Activated CD4-positive, alpha-beta memory T cell treated with anti-CD3 and anti-CD28 coated beads for 36 hours (primary cell): Measurements from ENCODE around the gene ATP8B1. TPM values are rescaled to one million over a fixed set of nuclear protein-coding genes. Genes with fewer than 3 reads are reported as not detected.

ENCODE experiments used
- CTCF ChIA-PET: fragments of 350-600 bp; sonication (Branson Sonifier 250); formaldehyde crosslinking; loops from one replicate; lab custom pipeline; 2021; ENCODE audit warnings: antibody characterized with exemption, inconsistent platforms; lab: Charles Lee
- POLR2A ChIA-PET: fragments of 350-600 bp; sonication (Branson Sonifier 250); formaldehyde crosslinking; loops from one replicate; lab custom pipeline; 2021; ENCODE audit warnings: antibody characterized with exemption; lab: Charles Lee
- DNase-seq: peaks from one replicate; pipeline ENCODE4 v3.0.0-alpha.2; 2020
- H3K27ac Mint-ChIP-seq: one replicate; pipeline ENCODE4 v1.8.0; 2021; ENCODE audit warnings: mixed read lengths
- H3K27me3 Mint-ChIP-seq: one replicate; pipeline ENCODE4 v1.8.0; 2021; ENCODE audit warnings: mixed read lengths
- H3K36me3 Mint-ChIP-seq: one replicate; pipeline ENCODE4 v1.8.0; 2021; ENCODE audit warnings: mixed read lengths
- H3K4me1 Mint-ChIP-seq: one replicate; pipeline ENCODE4 v1.8.0; 2021; ENCODE audit warnings: low read depth, mixed read lengths
- H3K4me3 Mint-ChIP-seq: one replicate; pipeline ENCODE4 v1.8.0; 2021; ENCODE audit warnings: mild to moderate bottlenecking, mixed read lengths
- H3K9me3 Mint-ChIP-seq: one replicate; pipeline ENCODE4 v1.8.0; 2021; ENCODE audit warnings: mixed read lengths
- intact Hi-C: fragments of 100-400 bp; cut with micrococcal nuclease; formaldehyde crosslinking; loops from one replicate; pipeline ENCODE4 v1.15.1; 2023
- total RNA-seq, 2 experiments: library from RNA; stranded (reverse); gene quantifications; one replicate each; pipeline ENCODE4 v1.2.3, GENCODE V29; 2021

ATP8B1 gene
- total RNA-seq, 2 experiments from 2014 or later, result not detected

- no peaks in the 10 kb centered on the region for H3K4me1 Mint-ChIP-seq
Observed at GRCh38 chr18:57816208-57816954, 13.3 kb upstream of the ATP8B1 start.

GRCh38 chr18:57814555-57814954, 11.4 kb upstream of the ATP8B1 start:
- H3K9me3 Mint-ChIP-seq, result peaks cover 23% of the 10 kb centered on the region
- H3K4me3 Mint-ChIP-seq, result no peak overlapping the region
- H3K27ac Mint-ChIP-seq, result no peak overlapping the region
- CTCF ChIA-PET, result no interaction called here
- POLR2A ChIA-PET, result no interaction called here
- H3K4me1 Mint-ChIP-seq, result no peaks in the 10 kb centered on the region
- DNase-seq, result no peak
- peaks cover 15% of the 10 kb centered on the region for H3K27me3 Mint-ChIP-seq
- intact Hi-C loops, result no loop called here
- H3K36me3 Mint-ChIP-seq, result peaks cover 7% of the 10 kb centered on the region

More at GRCh38 chr18:57816208-57816954, 13.3 kb upstream of the ATP8B1 start:
- no peak for DNase-seq
- Mint-ChIP-seq H3K27me3 (peaks cover 14% of the 10 kb centered on the region), H3K27ac (no peak overlapping the region), H3K9me3 (peaks cover 20% of the 10 kb centered on the region), H3K4me3 (no peak overlapping the region), H3K36me3 (peaks cover 7% of the 10 kb centered on the region)
- intact Hi-C loops, result no loop called here
- CTCF ChIA-PET, result no interaction called here
- POLR2A ChIA-PET, result no interaction called here

- intact Hi-C loops, result no loop called here
- no peak for DNase-seq
- CTCF ChIA-PET, result no interaction called here
- Mint-ChIP-seq H3K27ac (no peak overlapping the region), H3K9me3 (peaks cover 23% of the 10 kb centered on the region), H3K27me3 (peaks cover 16% of the 10 kb centered on the region), H3K36me3 (peaks cover 7% of the 10 kb centered on the region), H3K4me3 (no peak overlapping the region), H3K4me1 (no peaks in the 10 kb centered on the region)
- POLR2A ChIA-PET, result no interaction called here
Observed at GRCh38 chr18:57813245-57813644, 10.1 kb upstream of the ATP8B1 start.

DNA sequence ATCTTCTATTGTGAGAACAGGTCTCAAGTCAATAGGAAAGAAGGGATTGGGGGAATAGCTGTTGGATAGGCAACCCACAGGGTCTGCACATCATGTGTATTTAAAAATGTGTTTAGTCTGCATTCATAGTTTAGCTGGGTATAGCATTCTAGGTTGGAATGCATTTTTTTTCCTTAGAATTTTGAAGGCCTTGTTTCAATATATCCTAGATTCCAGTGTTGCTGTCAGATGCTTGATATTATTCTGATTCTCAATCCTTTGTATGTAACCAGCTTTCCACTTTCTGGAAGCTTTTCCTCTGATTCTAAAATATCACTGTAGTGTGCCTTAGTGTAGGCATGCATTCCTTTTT, 9.0 kb upstream of the ATP8B1 start:
- no peaks in the 10 kb centered on the region for H3K4me1 Mint-ChIP-seq
- intact Hi-C loops, result no loop called here
- ChIA-PET CTCF (no interaction called here), POLR2A (no interaction called here)
- H3K36me3 Mint-ChIP-seq, result peaks cover 7% of the 10 kb centered on the region
- peaks cover 13% of the 10 kb centered on the region for H3K27me3 Mint-ChIP-seq
- H3K4me3 Mint-ChIP-seq, result no peak overlapping the region
- no peak for DNase-seq
- peaks cover 23% of the 10 kb centered on the region for H3K9me3 Mint-ChIP-seq
- H3K27ac Mint-ChIP-seq, result no peak overlapping the region

DNA sequence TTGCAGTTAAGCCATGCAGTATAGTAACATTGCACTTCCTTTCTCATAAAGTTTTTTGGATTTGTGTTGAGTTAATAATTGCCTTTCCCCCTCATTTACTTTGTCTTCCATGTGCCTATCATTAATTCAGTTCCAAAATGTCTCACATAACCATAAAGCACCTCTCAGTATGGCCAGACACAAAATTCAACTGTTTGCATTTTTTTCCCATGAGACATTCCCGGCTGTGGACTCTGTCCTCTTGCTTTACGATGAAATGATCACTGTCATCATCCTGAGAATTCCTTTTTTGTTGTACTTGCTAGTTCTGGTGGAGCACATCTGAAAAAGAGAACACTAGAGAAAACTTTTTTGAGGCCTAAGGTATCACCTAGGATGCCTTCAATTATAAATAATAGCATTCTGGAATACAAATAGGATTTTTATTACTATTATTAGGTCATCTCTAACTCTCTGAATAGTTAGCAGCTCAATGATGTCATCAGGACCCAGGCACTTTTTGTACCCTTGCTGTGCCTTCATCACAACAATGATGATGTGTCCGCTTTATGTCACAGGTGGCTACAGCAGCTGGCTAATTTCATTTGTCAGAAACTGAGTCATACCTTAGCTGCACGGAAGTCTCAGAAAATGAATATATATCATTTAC, 8.5 kb upstream of the ATP8B1 start:
- peaks cover 23% of the 10 kb centered on the region for H3K9me3 Mint-ChIP-seq
- ChIA-PET POLR2A (no interaction called here), CTCF (no interaction called here)
- H3K27me3 Mint-ChIP-seq, result peaks cover 16% of the 10 kb centered on the region
- intact Hi-C loops, result no loop called here
- DNase-seq, result no peak
- no peaks in the 10 kb centered on the region for H3K4me1 Mint-ChIP-seq
- no peak overlapping the region for H3K4me3 Mint-ChIP-seq
- H3K27ac Mint-ChIP-seq, result no peak overlapping the region
- peaks cover 7% of the 10 kb centered on the region for H3K36me3 Mint-ChIP-seq

- H3K9me3 Mint-ChIP-seq, result peaks cover 22% of the 10 kb centered on the region
- CTCF ChIA-PET, result no interaction called here
- no peaks in the 10 kb centered on the region for H3K4me1 Mint-ChIP-seq
- H3K36me3 Mint-ChIP-seq, result peaks cover 7% of the 10 kb centered on the region
- H3K27me3 Mint-ChIP-seq, result peaks cover 20% of the 10 kb centered on the region
- intact Hi-C loops, result no loop called here
- no peak overlapping the region for H3K27ac Mint-ChIP-seq
- DNase-seq, result no peak
- no peak overlapping the region for H3K4me3 Mint-ChIP-seq
- POLR2A ChIA-PET, result no interaction called here
Observed at GRCh38 chr18:57809190-57809589, 6.1 kb upstream of the ATP8B1 start.

- ChIA-PET CTCF (no interaction called here), POLR2A (no interaction called here)
- Mint-ChIP-seq H3K27ac (no peak overlapping the region), H3K36me3 (no peaks in the 10 kb centered on the region), H3K4me3 (no peak overlapping the region), H3K4me1 (no peaks in the 10 kb centered on the region), H3K9me3 (peaks cover 11% of the 10 kb centered on the region), H3K27me3 (peaks cover 25% of the 10 kb centered on the region)
- DNase-seq, result no peak
- intact Hi-C loops, result no loop called here
Observed at GRCh38 chr18:57807336-57808117, 4.4 kb upstream of the ATP8B1 start.

- CTCF ChIA-PET, result no interaction called here
- H3K27me3 Mint-ChIP-seq, result peaks cover 31% of the 10 kb centered on the region
Observed at GRCh38 chr18:57806978-57807285, 3.8 kb upstream of the ATP8B1 start.

DNA sequence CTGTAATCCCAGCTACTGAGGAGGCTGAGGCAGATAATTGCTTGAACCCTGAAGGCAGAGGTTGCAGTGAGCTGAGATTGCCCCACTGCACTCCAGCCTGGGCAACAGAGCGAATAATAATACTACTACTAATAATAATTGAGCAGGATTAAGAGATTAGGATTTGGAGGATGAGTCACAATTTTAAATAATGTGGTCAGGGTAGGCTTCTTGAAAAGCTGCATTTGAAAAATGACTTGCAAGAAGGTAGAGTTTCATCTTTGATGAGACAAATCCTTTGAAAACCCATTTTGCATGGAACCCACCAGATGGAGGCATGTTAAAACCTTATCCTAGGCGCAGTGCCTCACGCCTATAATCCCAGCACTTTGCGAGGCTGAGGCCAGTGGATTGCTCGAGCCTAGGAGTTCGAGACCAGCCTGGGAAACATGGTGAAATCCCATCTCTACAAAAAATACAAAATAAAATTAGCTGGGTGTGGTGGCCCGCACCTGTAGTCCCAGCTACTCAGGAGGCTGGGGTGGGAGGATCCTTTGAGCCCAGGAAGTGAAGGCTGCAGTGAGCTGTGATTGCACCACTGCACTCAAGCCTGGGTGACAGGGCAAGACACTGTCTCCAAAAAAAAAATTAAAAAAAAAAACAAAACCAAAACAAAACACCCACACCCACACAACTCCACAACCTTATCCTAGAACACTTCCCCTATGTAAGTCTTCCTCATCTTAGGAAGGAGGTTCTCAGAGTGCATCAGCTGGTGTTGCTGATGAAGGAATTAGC, 3.3 kb upstream of the ATP8B1 start:
- peaks cover 34% of the 10 kb centered on the region for H3K27me3 Mint-ChIP-seq
- H3K36me3 Mint-ChIP-seq, result no peaks in the 10 kb centered on the region
- CTCF ChIA-PET, result no interaction called here

More at GRCh38 chr18:57806978-57807285, 3.8 kb upstream of the ATP8B1 start:
- Mint-ChIP-seq H3K36me3 (no peaks in the 10 kb centered on the region), H3K4me1 (peaks cover 6% of the 10 kb centered on the region), H3K4me3 (no peak overlapping the region), H3K27ac (no peak overlapping the region), H3K9me3 (peaks cover 6% of the 10 kb centered on the region)
- no peak for DNase-seq
- POLR2A ChIA-PET, result no interaction called here
- intact Hi-C loops, result no loop called here

GRCh38 chr18:57805117-57805516, 2.0 kb upstream of the ATP8B1 start:
- no peak for DNase-seq
- Mint-ChIP-seq H3K9me3 (no peaks in the 10 kb centered on the region), H3K4me1 (peaks cover 10% of the 10 kb centered on the region), H3K27me3 (peaks cover 41% of the 10 kb centered on the region), H3K36me3 (no peaks in the 10 kb centered on the region), H3K27ac (no peak overlapping the region), H3K4me3 (no peak overlapping the region)
- ChIA-PET POLR2A (no interaction called here), CTCF (no interaction called here)
- intact Hi-C loops, result no loop called here

More for the DNA sequence above, 3.3 kb upstream of the ATP8B1 start:
- peaks cover 3% of the 10 kb centered on the region for H3K9me3 Mint-ChIP-seq
- peaks cover 10% of the 10 kb centered on the region for H3K4me1 Mint-ChIP-seq
- POLR2A ChIA-PET, result no interaction called here
- no peak for DNase-seq
- H3K4me3 Mint-ChIP-seq, result no peak overlapping the region
- no peak overlapping the region for H3K27ac Mint-ChIP-seq
- intact Hi-C loops, result no loop called here

DNA sequence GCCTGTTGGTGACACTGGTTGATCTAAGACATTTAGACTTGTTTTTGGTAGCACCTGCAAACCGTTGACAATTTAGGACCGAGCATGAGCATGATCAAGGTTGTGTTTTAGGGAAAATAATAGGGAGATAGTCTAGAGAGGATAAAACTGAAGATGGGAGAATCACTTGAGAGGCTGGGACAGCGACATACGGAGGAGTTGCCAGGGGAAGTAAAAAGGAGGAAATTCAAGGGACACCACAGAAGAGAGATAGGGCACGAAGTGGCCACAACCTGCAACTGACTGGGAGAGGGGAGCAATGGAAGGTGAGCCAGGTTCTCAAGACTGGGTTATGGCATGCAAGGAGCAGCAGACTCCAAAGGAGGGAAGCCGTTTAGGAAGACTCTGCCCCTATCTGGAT, 1.4 kb upstream of the ATP8B1 start:
- Mint-ChIP-seq H3K4me1 (peaks cover 10% of the 10 kb centered on the region), H3K36me3 (no peaks in the 10 kb centered on the region), H3K4me3 (no peak overlapping the region), H3K9me3 (no peaks in the 10 kb centered on the region), H3K27me3 (peaks cover 43% of the 10 kb centered on the region), H3K27ac (no peak overlapping the region)
- DNase-seq, result no peak
- POLR2A ChIA-PET, result no interaction called here
- intact Hi-C loops, result loop anchor here (5.0 kb wide), 1 partner anchor 38 kb away; no protein-coding TSS in a partner anchor
- CTCF ChIA-PET, result no interaction called here
